Parathyroid adenoma (tissue), 2 donors: ENCODE measurements around the gene CCDC182.
A peak's percentile ranks its signal among the peaks of the same experiment; 100 is the strongest.

ENCODE experiments used
- H2AFZ ChIP-seq: fragments of 300-600 bp; sonication (generic); one replicate; pipeline ENCODE4 v1.7.0; 2017; ENCODE audit warnings: antibody characterized with exemption, mild to moderate bottlenecking
- H3K27ac ChIP-seq: fragments of 300-600 bp; sonication (generic); one replicate; pipeline ENCODE4 v1.7.0; 2017
- H3K27me3 ChIP-seq: fragments of 300-600 bp; sonication (generic); one replicate; pipeline ENCODE4 v1.7.0; 2017; ENCODE audit warnings: low read length; ENCODE audit not compliant: control insufficient read depth, insufficient read depth
- H3K36me3 ChIP-seq: fragments of 300-600 bp; sonication (generic); one replicate; pipeline ENCODE4 v1.7.0; 2017; ENCODE audit warnings: low read length; ENCODE audit not compliant: control insufficient read depth, insufficient read depth
- H3K4me1 ChIP-seq: fragments of 300-600 bp; sonication (generic); one replicate; pipeline ENCODE4 v1.7.0; 2017; ENCODE audit warnings: control low read depth
- H3K4me2 ChIP-seq: fragments of 300-600 bp; sonication (generic); one replicate; pipeline ENCODE4 v1.7.0; 2017; ENCODE audit warnings: low read length
- H3K4me3 ChIP-seq: fragments of 300-600 bp; sonication (generic); one replicate; pipeline ENCODE4 v1.7.0; 2017; ENCODE audit warnings: low read depth, low read length
- H3K79me2 ChIP-seq: fragments of 300-600 bp; sonication (generic); one replicate; pipeline ENCODE4 v1.7.0; 2017; ENCODE audit warnings: control low read depth
- H3K9ac ChIP-seq: fragments of 300-600 bp; sonication (generic); one replicate; pipeline ENCODE4 v1.7.0; 2017; ENCODE audit warnings: mild to moderate bottlenecking
- H3K9me3 ChIP-seq: fragments of 300-600 bp; sonication (generic); one replicate; pipeline ENCODE4 v1.7.0; 2017; ENCODE audit warnings: low read length; ENCODE audit not compliant: control insufficient read depth
- CTCF ChIP-seq: fragments of 300-600 bp; sonication (generic); IDR thresholded peaks from one replicate; pipeline ENCODE4 v1.7.0; 2017; ENCODE audit warnings: antibody characterized with exemption, mild to moderate bottlenecking
- donor health status: primary hyperparathyroidism.

CCDC182 gene

GRCh38 chr17:57727630-57728175 lies 17.4 kb downstream of the CCDC182 start:
- H3K79me2 ChIP-seq, result no peaks in the 10 kb centered on the region
- TF ChIP-seq CTCF, result no peak
- no peak overlapping the region for H3K4me3 ChIP-seq
- no peaks in the 10 kb centered on the region for H3K27me3 ChIP-seq
- no peaks in the 10 kb centered on the region for H3K9me3 ChIP-seq
- H3K36me3 ChIP-seq, result no peaks in the 10 kb centered on the region
- H2AFZ ChIP-seq, result peak overlapping the region; percentile 13
- H3K27ac ChIP-seq, result no peak overlapping the region
- no peak overlapping the region for H3K4me2 ChIP-seq
- H3K9ac ChIP-seq, result no peak overlapping the region
- H3K4me1 ChIP-seq, result no peaks in the 10 kb centered on the region

GRCh38 chr17:57726838-57727237 lies 18.3 kb downstream of the CCDC182 start:
- H3K4me1 ChIP-seq, result no peaks in the 10 kb centered on the region
- no peaks in the 10 kb centered on the region for H3K27me3 ChIP-seq
- H3K27ac ChIP-seq, result no peak overlapping the region
- H3K9ac ChIP-seq, result no peak overlapping the region
- H3K9me3 ChIP-seq, result no peaks in the 10 kb centered on the region
- no peak overlapping the region for H3K4me2 ChIP-seq
- no peak for TF ChIP-seq CTCF
- H3K79me2 ChIP-seq, result no peaks in the 10 kb centered on the region
- no peak overlapping the region for H3K4me3 ChIP-seq
- H3K36me3 ChIP-seq, result no peaks in the 10 kb centered on the region
- no peak overlapping the region for H2AFZ ChIP-seq

- H3K79me2 ChIP-seq, result no peaks in the 10 kb centered on the region
- H3K4me3 ChIP-seq, result no peak overlapping the region
- no peaks in the 10 kb centered on the region for H3K9me3 ChIP-seq
- TF ChIP-seq CTCF, result no peak
- no peaks in the 10 kb centered on the region for H3K4me1 ChIP-seq
- no peak overlapping the region for H2AFZ ChIP-seq
- no peak overlapping the region for H3K9ac ChIP-seq
- H3K27ac ChIP-seq, result no peak overlapping the region
- H3K27me3 ChIP-seq, result no peaks in the 10 kb centered on the region
- H3K4me2 ChIP-seq, result no peak overlapping the region
- no peaks in the 10 kb centered on the region for H3K36me3 ChIP-seq
Measured at GRCh38 chr17:57726213-57726790, 18.8 kb downstream of the CCDC182 start.

GRCh38 chr17:57724729-57725125 lies 20.4 kb downstream of the CCDC182 start:
- Histone ChIP-seq H3K79me2 (no peaks in the 10 kb centered on the region), H3K36me3 (no peaks in the 10 kb centered on the region), H3K9me3 (no peaks in the 10 kb centered on the region), H2AFZ (no peak overlapping the region), H3K4me3 (no peak overlapping the region), H3K9ac (no peak overlapping the region), H3K4me1 (no peaks in the 10 kb centered on the region), H3K27ac (no peak overlapping the region), H3K4me2 (no peak overlapping the region), H3K27me3 (no peaks in the 10 kb centered on the region)
- no peak for TF ChIP-seq CTCF
